IPS DF 4.7 (cell line): ENCODE measurements around the gene TMEM132D.

Source experiments
- DNase-seq: peaks from one replicate; pipeline ENCODE4 v3.0.0-alpha.2; 2013; ENCODE audit warnings: low spot score; ENCODE audit errors: extremely low read depth

Gene TMEM132D

DNA sequence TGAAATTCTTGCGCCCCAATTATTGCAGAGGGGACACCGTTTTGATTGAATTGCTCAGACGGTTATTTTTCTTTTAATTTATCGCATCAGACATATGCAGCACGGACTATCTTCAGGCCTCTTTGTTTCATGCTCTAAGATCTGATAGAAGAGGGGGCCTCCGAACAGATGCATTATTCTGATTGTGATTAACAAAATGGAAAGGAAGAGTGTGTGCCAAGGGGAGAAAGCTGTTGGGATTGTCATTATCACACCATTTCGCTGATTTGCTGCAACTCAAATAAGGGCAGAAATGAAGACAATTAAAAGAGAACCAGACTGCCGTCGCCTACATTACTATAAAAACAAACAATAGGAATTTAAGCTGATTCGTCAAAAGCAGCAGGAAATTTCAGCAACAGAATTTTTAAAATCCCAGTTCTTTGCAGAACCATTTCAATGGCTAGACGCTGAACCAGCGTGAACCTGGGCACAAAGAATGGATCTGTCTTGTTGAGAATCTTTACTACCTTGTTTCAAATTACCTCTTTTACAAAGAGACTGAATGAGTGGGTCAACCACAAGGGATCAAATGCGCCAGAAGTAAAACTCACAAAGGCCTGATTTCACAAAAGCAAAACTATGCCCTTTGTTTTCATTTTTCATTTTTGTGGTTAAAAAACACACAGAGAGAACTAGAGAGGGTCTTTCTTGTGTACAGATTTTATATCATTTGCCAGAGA lies 30.6 kb downstream of the TMEM132D start:
- DNase-seq = no peak

DNA sequence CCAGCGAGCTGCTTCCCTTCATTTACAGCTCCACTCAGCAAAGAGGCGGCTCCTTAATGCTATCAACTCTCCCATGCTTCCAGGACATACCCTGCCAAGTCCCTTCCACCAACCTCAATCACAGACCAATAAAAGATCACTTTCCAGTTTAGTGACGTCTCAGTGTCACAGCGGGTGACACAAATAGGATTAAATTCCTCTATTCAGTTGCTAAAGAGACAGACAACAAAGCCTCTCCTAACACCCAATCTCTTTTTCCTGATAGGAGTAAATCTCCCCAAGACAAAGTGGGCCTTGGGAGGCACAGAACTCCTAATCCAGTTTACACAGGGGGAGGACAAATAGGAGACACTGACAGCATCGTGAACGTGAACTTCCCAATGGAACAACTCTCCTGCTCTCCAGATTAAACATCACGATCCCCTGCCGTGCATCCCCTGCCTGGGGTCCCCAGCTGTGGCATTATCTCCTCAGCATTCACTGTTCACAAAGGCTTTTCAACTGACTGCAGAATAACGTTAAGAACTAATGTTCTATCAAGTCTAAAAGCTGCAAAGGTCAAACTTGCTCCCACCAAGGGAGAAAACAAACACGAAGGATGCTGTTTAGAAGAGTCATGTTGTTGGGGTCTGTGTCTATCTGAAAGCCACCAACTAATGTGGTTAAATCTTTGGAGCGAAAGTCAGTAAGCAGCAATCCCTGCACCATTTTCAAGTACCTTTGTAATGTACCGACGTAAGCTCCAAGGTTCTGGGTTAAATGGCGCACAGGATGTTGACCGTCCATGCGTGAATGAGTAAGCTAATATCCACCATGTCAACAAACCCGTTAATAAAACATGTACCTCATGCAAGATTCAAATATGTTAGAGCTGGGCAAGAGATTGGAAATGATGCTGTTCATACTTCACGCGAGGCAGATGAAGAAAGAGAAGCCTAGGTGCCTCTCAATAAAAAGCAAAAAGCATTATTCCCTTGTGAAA lies 31.5 kb downstream of the TMEM132D start:
- DNase-seq = peak; percentile 87

DNA sequence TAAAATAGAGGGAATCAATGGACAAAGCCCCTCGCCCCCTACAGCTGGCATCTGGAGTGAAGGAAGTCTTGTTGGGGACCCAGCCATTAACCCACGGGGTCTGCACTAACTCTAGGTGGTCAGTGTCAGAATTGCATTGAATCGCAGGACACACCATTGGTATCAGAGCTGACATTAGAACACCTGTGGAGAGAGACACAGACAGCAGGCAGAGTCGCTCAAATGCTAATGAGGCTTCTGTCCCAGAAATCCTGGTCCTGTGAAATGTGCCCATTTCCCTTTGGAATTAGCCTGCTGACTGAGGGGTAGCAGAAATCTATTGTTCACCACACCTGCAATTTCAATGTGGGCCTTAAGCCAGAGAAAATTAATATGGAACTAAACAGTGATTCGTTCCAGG lies 33.0 kb downstream of the TMEM132D start:
- no peak for DNase-seq

DNA sequence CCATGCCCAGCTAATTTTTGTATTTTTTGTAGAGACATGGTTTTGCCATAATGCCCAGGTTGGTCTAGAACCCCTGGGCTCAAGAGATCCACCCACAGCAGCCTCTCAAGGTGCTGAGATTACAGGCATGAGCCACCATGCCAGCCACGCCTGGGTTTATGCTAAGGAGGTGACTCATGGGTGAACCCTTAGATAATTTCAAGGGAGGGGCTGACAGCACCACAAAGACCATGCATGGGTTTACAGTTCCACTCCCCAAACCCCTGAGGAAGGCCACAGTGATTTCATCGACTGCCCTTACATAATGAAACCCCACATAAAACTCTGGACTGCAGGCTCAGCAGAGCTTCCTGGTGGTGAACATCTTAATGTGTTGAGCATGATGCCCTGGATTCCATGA lies 33.7 kb downstream of the TMEM132D start:
- no peak for DNase-seq

DNA sequence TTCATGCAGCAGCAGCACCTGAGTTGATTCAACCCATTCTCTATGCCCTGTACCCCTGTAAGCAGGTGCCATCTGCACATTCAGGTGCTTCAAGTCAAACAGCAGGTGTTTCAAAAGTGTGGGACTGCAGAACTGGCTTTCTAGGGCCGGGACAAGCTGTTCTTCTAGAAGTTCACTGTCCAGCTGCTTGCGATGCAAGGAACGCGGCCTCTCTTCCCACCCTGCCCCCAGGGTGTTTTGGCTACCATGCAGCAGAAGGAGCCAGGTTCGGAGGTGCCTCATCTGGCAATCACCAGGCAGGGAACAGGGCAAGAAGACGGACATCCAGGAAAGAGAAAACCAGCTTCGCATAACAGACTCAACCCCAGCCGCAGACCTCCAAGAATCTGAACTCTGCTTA lies 35.2 kb downstream of the TMEM132D start:
- DNase-seq = no peak

DNA sequence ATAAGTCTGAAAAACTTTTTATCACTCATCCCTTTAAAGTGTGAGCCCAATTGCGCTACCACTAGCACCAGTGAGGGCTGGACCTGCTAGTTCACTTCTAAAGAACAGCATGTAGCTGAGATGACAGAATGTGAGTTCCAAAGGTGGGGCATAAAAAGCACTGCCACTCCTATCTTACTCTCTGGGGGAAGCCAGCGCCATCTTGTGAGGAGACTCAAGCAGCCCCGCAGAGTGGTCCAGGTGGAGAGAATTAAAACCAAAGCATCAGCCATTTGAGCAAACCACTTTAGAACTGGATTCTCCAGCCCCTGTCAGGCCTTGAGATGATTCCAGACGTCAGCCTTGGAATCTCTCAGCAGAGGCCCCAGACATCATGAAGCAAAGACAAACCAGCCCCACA lies 39.9 kb downstream of the TMEM132D start:
- DNase-seq = no peak

DNA sequence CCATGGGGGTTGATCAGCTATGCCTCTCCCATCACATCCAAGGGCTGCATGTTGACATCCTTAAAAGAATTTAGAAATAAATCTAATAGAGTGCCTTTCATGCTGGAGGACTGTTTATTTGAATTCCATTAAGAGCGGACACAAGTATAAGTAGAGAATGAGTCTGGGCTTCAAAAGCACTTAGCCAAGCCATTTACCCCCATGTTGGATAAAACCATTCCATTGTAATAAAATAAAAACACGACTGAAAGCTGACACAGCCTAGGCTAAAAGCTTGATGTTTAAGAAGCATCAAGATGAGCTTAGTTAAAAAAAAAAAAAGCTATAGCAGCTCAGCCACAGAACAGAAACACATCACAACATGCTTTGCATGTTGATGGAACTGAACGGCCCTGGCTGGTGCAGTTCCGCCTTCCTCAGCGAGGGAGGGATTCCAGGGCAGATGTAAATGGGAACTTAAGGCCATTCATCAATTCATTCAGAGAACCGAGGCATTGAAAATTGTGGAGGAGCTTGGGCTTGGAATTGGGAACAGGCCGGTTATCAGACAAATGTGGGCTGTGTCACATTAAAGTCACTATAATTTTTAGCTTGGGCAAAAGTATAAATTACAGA lies 41.2 kb downstream of the TMEM132D start:
- no peak for DNase-seq

DNA sequence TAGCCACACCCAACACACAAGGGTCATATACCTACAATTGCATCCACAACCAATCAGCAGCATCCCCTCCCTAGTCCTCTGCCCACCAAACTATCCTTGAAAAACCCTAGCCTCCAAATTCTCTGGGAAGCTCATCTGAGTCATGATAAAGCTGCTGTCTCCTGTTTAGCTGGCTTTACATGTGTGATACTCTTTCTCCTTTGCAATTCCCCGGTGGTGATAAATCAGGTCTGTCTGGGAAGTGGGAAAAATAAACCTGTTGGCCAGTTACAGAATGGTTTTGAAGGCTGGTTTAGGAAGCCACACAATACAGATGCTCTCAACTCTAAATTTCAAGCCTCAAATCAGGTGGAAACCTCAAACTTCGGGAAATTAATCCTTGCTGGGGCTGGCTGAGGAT lies 41.9 kb downstream of the TMEM132D start:
- DNase-seq = no peak

DNA sequence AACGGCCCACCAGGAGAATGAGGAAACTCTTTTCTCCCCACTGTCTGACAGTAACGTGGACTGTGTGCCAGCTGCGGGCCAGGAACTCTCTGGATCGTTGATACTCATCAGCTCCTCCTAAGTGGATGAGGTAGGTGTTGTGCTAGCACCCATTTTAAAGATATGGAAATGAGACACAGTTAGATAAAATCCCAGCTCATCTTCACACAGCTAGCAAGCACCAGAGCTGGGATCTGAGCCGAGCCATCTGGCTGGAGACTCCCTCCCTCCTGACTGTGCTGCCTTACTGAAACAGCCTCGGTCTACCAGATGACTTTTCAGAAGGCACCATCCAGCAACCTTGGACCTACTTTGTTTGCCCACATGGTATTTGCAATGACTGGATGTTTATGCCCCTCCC lies 49.2 kb downstream of the TMEM132D start:
- no peak for DNase-seq

DNA sequence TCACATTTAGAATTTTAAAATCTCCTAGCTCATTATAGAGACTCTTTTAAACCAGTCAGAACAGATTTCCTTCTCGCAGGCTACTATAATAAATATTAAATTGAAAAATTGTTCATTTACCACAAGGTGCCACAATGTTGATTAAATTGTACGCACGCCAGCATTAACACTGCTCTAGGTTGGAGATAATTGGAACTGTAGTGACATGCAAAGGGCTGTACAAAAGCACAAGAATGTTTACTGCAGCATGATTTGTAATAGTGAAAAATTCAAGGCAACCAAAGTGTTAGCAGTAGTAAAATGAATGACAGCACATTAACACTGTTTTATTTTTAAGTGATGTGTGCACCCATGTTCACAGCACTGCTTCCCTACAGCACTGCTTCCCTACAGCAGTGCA lies 52.5 kb downstream of the TMEM132D start:
- DNase-seq = no peak

DNA sequence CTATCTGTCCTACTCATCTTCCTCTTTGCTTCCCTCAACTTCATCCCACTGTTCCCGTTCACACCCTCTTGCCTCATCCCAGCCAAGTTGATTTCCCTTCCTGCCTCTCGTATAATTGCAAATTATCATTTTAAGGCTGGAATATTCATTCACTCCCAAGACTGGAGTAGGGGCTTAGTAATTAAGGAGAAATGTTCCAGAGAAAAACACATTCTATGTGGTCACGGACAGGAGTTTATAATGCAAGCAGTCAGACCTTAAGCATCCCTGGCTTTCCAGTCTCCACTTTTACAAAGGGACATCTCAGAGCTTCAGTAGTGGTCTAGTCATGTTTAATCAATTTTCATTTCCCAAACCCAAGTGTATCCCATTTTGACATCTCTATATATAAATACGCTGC lies 54.9 kb downstream of the TMEM132D start:
- no peak for DNase-seq

DNA sequence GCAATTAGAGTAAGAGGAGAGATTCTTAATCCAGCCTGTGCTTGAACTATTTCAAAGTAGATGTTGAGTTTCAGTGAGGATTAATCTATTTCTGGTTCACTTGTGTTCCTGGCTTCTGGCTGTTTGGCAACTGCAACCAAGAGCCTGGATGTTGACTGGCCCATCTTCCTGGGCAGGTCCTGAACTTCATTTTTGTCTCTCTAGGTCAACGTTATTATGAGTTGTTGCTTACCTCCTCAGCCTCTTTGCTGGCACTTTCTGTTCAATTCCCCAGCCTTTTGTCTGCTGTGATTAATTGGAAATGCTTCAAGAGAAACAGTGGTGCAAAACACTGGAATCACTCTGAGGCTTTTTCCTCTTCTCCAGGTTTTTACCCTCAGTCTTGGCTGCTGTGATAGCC lies 56.8 kb downstream of the TMEM132D start:
- no peak for DNase-seq

DNA sequence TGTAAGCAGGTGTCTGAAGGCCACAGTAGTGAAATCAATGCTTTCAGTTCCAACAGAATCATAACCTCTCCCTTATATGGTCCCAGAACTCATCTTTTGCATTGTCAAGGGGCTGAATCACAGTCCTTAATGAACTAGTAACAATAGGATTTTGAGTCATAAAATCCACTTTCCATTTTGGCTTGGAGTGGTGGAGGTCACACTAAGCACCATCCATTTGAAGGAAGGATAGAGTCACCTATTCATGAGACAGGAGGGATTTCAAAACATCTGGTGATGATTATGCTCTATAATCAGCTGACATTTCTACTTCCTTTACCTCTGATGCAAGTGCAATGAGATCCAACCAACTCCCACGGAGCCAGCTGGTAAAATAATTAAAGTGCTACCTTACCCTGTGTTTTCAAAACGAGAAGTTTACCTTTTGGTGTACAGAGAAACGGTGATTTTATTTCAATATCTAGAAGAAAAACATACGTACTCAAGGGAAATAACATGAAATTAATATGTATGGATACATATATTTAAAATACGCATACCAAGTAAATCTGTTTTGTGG lies 59.1 kb downstream of the TMEM132D start:
- no peak for DNase-seq

DNA sequence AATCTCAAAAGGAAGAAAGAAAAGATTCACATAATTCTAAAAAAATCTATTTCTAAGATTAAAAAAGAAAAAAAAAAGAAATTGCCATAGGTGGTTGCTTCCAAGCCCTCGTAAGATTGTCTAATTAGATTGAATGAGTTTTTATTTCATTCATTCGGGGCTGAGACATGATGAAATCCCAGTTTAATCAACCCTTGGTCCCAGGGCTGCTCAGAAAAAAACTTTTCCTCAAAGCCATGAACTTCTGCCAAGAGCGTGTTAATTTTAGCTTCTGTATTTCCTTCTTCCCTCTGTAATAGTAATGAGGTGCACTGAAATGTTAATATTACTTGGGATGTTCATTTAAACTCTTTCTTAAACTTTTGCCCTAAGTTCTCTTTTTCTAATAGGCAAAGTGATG lies 62.6 kb downstream of the TMEM132D start:
- no peak for DNase-seq

DNA sequence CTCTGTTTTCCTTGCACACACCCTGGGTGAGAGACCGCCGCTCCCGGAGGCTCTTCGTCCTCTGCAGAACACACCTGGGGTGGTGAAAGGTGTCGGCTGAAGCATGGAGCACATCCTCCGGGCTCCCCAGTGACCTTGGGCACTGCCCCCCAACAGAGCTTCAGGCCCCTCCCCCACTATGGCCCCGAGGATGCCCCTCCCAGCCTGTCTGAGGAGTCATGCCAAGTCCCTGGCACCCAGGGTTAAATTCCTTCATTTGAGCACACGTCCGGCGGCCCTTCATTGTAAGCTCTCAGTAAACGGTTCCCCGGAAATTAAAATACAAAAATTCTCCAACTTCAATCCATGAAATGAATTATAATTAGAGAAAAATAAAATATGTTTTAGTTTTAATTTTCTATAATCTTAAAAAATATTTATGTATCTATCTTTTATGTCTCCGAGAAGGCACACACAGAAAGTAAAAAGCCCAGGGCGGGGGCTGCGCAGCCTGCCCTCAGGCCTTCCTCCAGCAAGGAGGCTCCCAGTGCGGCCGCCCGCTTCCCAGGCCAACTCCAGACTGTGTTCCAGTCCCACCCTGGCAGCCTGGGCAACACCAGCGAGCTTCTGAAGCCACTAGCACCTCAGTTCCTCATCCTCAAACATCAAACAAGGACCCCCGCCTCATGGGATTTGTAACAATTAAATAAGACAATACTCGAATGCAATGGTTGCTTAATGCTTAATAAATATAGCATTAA lies 63.5 kb downstream of the TMEM132D start:
- no peak for DNase-seq

DNA sequence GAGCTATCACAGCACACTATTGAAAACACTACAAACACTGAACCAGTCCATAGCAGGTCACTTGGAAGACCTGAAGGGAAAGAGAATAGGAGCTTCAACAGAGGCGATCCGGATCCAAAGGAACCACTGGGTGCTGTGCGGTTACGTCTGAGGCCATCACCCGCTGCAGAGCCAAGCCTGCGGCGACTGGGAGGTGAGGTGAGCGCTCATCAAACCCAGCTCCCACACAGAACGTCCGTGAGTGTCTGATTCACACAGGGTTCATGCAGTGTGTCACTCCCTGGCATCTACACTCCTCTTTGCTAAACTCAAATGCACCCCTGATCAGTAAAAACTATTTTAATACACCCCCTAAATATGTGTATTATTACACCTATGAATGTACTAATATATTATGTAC lies 64.1 kb downstream of the TMEM132D start:
- DNase-seq = no peak

DNA sequence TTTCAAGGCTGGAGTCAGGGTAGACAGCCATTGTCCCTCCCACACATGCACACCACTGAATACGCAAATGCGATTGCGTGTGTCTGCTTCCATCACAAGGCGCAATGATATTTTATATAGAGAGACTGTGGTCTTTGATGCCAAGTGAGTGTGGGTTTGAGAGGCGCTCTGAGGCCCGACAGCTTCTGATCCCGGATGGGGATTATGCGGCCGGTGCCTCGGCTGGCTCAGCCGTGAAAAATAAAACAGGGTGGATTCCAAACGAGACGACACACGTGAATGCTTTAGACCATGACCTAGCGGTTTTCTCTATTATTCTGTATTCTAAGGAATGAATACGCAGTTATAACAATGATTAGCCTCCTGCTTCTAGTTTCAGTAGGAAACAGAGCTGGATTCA lies 72.5 kb downstream of the TMEM132D start:
- DNase-seq = no peak

DNA sequence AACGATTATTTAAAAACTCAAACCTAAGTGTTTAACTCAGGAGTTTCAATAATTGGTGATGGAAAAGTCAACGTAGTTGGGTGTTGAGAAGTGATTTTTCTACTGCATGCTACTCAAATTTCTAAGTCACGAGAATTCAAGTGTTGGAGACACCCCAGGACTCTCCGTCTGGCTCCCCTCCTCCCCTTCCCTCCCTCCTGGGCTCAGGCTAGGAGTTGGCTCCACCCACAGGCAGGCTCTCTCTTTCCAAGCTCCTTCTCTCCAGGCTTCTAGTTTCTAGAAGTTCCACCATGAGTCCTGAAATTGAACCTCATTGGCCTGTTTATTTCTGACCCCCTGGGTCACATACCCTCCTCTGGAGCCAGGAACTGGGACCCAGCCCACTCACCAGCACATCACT lies 73.0 kb downstream of the TMEM132D start:
- DNase-seq = peak; percentile 30

DNA sequence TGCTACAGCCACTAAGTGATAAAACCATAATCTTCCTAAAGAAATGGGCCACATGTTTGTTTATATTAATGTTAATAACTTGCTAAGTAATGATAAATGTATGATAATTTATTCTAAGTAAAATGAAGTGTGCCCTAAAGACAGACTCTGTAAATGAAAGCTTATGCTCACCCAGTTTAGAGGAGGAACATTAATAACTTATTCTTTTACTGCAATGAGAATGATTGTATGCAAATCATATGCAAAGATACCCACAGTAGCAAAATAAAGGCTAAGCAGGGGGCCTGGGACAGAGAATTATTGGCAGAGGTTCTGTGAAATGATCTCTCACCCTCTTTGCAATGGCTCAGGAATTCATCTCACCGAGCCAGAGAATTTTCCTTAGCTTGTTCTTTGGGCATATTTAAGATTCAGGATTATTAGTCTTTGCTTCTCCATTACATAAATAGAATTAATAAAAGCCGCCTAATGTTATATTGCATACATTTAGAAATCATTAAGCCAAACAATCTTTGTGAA lies 75.9 kb downstream of the TMEM132D start:
- DNase-seq = no peak

DNA sequence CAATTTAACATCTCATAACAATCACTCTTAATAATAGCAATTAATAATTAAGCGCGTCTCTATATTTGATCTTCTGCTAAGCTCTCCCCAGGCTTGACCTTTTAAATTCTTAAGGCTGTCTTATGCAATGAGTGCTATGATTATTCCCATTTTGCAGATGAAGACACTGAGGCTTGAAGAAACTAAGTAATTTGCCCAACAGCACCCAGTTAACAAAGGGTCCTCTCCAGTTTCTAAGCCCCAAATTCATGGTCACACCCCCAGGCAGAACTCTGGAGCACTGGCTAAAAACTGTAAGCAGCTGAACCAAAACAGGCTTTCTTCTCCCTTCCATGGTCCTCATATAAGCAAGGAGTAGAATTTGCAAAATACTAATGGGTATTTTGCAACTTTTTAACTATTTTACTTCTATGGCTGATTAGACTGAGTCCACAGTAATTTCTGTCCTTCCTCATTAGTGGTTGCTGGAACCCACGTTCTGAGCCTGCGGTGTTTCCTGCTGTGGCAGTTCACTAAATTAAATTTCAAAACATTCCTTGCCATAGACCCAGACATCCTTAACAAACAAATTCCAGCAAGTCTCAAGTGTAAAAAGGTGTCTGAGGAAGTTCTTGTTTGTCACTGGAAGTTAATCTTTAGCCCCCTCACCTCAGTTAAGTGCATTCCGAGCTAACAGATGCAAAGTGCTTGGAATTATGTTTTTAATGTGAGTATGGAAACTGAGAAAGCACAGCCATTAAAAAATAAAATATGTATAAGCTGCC lies 76.5 kb downstream of the TMEM132D start:
- DNase-seq = peak; percentile 33
